NCI-H2196 treated with DMSO at 0.1 percent for 48 hours (cell line): ENCODE results near the gene SASH1.

Source experiments
- DNase-seq: peaks from one replicate; lab custom pipeline; 2025; ENCODE audit not compliant: unreplicated experiment; lab: John Stamatoyannopoulos, UW

SASH1 gene

GRCh38 chr6:148398678-148399077, 56.0 kb downstream of the SASH1 start:
- no peak for DNase-seq

- DNase-seq = no peak
These were observed 58.9 kb downstream of the SASH1 start for GRCh38 chr6:148401571-148401970.

GRCh38 chr6:148404456-148405054, 61.9 kb downstream of the SASH1 start:
- no peak for DNase-seq

- DNase-seq = no peak
These were observed 63.3 kb downstream of the SASH1 start for GRCh38 chr6:148405894-148406293.

- DNase-seq = no peak
These were observed 64.1 kb downstream of the SASH1 start for GRCh38 chr6:148406579-148407371.

DNA sequence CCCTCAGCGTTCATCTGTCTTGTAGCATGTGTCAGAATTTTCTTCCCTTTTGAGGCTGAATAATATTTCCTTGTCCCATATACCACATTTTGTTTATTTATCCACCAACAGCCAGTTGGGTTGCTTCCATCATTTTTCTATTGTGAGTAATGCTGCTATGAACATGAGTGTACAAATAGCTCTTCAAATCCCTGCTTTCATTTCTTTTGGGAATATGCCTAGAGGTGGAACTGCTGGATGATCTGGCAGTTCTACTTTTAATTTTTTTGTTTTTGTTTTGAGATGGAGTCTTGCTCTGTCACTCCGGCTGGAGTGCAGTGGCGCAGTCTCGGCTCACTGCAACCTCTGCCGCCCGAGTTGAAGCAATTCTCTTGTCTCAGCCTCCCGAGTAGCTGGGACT, 64.7 kb downstream of the SASH1 start:
- no peak for DNase-seq

GRCh38 chr6:148413321-148414091, 70.9 kb downstream of the SASH1 start:
- DNase-seq = no peak

DNA sequence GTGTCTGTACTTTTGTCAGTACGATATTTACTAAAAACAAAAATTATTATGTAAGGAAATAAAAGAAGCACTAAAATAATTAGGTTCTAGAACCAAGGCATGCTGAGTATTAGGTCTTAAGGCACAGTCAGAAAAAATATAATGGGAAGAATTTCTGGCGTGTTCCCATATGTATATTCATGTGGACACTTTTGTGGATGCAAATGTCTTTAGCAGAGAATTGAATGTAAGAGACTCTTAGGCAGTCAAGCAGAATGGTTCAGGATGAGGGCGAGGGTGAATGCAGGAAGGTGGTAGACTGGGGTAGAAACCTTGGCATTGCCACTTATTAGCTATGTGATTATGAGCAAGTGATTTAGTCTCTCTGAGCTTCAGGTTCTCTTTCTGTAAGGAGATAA, 71.5 kb downstream of the SASH1 start:
- no peak for DNase-seq

DNA sequence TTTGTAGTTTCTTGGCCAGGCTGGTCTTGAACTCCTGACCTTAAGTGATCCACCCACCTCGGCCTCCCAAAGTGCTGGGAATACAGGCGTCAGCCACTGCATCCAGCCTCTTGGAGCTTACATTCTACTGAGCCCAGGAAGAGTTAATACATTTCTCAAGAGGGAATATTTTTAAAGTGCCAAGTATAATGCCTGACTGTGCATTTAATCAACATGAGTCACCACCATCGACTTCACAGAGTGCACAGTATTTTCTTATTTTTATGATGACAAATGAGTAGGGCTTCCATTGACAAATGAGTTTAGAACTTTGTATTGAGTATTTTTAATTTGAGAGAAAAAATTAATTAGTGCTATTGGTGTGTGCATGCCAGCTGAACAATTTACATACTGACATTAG, 72.2 kb downstream of the SASH1 start:
- no peak for DNase-seq

DNA sequence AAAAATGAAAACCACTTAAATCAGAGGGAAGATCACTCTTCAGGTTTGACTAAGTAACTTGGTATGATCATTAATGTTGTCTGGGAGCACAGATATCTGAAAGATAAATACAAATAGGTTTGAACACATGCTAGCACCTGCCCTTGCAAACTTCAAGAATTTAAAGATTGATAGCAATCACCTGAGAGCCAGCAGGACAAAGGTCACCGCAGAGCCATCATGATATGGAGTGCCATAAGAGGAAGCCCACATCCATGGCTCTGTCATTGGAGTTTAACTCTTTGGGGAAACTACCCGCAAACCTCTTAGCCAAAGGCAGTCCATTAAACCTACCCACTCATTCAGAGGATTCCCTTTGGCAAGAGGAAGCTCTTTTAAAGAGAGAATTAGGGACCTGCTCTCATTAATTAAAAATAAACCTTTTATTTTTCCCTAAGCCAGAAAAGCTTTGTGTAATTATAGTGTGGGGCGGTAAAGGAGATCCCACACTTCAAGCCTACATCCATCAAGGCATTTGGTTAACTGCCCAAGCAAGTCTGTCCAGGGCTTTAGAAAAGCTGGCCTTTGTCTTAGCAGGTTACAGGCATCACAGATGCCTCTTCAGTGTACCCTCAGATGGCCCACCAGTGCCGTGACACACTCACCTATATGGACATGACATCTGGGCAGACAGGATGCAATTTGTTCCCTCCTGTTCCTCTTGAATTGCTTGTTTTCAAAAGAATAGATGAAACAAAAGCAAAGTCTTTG, 73.0 kb downstream of the SASH1 start:
- DNase-seq = no peak

- no peak for DNase-seq
These were observed 73.8 kb downstream of the SASH1 start for GRCh38 chr6:148416330-148416965.

- no peak for DNase-seq
These were observed 74.4 kb downstream of the SASH1 start for GRCh38 chr6:148417045-148417444.

GRCh38 chr6:148419430-148419829, 76.8 kb downstream of the SASH1 start:
- no peak for DNase-seq

DNA sequence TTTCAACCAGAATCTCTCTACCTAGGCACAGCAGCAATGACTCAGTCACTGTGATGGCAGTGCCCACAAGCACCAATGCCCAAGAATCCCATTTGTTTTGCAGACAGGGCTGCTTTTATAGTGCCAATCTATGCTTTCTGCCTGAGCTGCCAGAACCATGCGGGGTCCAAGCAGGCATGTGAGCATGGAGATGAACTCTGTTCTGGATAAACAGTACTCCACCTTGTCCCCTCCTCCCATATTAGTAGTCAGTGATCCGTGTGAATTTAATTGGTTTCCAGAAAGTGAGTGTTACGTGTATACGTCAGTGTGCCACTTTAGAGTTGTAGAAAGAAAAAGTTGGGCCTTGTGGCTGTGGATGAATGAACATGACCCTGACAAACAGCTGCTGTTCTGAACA, 79.4 kb downstream of the SASH1 start:
- no peak for DNase-seq

GRCh38 chr6:148423133-148423532, 80.5 kb downstream of the SASH1 start:
- no peak for DNase-seq

DNA sequence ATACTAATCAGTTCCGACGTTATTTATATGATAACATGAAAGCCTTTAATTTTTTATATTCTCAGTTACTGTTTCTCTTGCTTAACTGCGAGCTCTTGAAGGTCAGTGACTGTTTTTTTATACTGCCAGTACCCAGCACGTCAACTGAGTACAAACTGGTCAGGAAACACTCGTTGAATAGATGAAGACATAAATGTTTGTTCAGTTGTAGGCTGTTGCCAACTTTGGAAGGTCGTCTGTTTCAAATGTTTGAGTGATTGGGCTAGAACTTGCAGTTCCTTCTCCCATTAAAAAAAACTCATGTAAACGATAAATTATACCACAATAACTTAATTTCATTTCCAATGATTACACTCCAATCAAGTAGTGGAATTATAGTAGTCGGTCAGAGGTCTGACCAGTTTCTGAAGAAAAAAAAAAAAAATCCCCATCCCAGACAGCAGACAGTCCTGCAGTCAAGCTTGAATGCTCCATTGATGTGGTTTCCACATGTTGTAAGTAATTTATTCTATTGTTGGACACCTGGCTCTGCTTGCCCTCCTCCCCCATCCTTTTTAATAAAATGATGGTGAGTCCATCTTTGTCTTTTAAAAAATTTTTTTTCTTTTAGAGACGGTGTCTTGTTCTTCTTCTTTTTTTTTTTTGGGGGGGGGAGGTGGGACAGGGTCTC, 81.1 kb downstream of the SASH1 start:
- no peak for DNase-seq

GRCh38 chr6:148425443-148425842, 82.8 kb downstream of the SASH1 start:
- DNase-seq = no peak

- no peak for DNase-seq
These were observed 83.8 kb downstream of the SASH1 start for GRCh38 chr6:148426317-148426977.

DNA sequence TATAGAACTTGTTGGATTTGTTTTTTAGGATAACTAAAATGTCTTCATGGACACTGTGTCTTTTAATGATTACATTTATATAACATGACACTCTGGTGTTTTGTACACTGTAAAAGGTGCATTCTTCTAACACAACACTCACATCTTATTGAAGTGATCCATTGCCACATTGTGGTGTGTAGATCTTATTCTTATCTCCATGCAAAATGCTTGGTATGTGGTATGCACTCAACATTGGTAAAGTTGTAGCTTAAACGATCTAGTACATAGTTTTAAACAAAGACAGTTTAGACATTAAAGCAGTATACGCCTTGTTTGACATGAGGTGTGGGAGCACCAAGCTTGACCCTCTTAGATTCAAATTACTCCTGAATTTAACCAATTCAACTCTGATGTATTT, 84.7 kb downstream of the SASH1 start:
- DNase-seq = no peak

DNA sequence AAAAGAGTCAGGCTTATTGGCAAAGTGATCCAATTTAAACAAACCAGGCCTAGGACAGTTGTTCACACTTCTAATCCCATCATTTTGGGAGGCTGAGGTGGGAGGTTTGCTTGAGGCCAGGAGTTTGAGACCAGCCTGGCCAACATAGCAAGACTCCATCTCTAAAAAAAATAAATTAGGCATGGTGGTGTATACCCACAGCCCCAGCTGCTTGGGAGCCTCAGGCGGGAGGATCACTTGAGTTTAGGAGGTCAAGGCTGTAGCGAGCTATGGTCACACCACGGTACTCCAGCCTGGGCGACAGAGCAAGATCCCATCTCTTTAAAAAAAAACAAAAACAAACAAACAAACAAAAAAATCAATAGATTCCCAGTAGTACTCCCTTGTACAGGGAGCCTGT, 86.8 kb downstream of the SASH1 start:
- DNase-seq = no peak
